ENCODE data around the gene SMNDC1. TPM values are rescaled to one million over a fixed set of nuclear protein-coding genes. Genes with fewer than 3 reads are reported as not detected.
A peak's percentile ranks its signal among the peaks of the same experiment; 100 is the strongest.

Gene SMNDC1
- total RNA-seq, 4 donors from 2014 or later, result 11.4 to 21.0 (median 15.3) TPM

DNA sequence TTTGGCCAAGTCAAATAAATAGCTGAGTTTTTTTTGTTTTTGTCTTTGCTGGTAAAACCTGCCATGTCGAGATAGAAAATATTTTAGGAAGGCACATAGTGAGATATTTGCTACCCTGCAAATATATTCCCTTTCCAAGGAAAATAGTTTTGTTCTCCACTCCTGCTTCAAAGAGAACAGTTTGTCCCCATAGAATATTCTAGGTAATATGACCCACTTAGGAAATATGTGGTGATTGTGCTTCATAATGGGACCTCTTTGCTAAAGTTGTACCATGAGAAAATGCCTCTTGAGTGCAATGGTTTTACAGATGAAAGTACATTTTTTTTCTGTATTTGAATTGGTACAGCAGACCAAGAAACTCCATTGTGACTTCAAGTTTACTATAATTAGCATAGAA, 41.6 kb downstream of the SMNDC1 start:
- no peaks in the 10 kb centered on the region for H3K27me3 ChIP-seq
- TF ChIP-seq EP300 (IDR thresholded peaks at IDR 0.05) (peak; percentile 60 to 81), POLR2A (IDR thresholded peaks at IDR 0.05) (no peak)
- TF ChIP-seq, protein P1, sequence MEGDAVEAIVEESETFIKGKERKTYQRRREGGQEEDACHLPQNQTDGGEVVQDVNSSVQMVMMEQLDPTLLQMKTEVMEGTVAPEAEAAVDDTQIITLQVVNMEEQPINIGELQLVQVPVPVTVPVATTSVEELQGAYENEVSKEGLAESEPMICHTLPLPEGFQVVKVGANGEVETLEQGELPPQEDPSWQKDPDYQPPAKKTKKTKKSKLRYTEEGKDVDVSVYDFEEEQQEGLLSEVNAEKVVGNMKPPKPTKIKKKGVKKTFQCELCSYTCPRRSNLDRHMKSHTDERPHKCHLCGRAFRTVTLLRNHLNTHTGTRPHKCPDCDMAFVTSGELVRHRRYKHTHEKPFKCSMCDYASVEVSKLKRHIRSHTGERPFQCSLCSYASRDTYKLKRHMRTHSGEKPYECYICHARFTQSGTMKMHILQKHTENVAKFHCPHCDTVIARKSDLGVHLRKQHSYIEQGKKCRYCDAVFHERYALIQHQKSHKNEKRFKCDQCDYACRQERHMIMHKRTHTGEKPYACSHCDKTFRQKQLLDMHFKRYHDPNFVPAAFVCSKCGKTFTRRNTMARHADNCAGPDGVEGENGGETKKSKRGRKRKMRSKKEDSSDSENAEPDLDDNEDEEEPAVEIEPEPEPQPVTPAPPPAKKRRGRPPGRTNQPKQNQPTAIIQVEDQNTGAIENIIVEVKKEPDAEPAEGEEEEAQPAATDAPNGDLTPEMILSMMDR (IDR thresholded peaks at IDR 0.05), result no peak
- H3K9me3 ChIP-seq, result no peaks in the 10 kb centered on the region
- no peaks in the 10 kb centered on the region for H3K36me3 ChIP-seq
- no peak overlapping the region for H3K4me3 ChIP-seq
- H3K27ac ChIP-seq, result peak overlapping the region; percentile 36 to 79 (median 60)
- peaks cover 0 to 70% (median 11%) of the 10 kb centered on the region in 4 donors for H3K4me1 ChIP-seq
- DNase-seq (ENCODE audit: low spot score in 2 of 2), result no peak
- WGBS, 2 donors, result 63 to 68% methylated on average over 1 of the region's 1 CpG

DNA sequence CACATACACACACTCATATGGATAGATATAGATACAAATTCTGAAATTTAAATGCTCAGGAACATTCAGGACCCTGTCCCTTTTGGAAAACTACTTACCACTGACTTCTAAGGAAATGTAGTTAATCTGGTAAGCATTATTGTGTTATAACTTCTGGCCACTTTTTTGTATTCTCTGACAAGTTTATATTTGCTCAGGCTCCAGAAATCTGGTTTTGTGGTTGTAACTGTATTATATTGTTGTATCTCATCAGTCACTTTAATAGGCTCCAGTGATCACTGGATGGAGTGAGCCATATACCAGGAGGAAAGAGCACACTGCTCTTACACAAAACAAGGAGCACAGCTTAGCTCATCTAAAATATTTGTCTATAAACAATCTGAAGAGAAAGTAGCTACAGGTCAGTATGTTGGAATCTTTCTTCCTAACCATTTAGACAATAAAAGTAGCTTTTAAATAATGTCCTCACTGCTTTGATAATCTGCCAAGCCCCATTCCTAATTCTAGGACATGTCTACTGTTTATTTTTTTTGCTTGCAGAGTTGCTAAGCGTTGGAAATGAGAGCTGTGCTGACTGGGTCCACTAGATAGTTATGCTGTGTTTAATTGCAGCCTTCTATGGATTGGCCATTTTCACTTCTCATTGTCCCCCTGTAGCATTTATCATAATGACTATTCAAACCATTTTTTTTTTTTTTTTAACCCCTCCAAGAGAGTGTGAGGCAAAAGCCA, 43.8 kb downstream of the SMNDC1 start:
- Histone ChIP-seq H3K4me3 (no peak overlapping the region), H3K9me3 (no peaks in the 10 kb centered on the region), H3K27ac (peak overlapping the region in 3 of 4 donors; percentile 15 to 79 (median 63)), H3K4me1 (peaks cover 0 to 57% (median 9%) of the 10 kb centered on the region in 4 donors), H3K27me3 (no peaks in the 10 kb centered on the region), H3K36me3 (peaks cover 0 to 3% (median 0%) of the 10 kb centered on the region in 3 donors)
- no peak for TF ChIP-seq POLR2A (IDR thresholded peaks at IDR 0.05)
- TF ChIP-seq, protein P1 (IDR thresholded peaks at IDR 0.05), result no peak
- no peak for TF ChIP-seq EP300 (IDR thresholded peaks at IDR 0.05)
- 60 to 62% methylated on average over 1 of the region's 1 CpG for WGBS, 2 donors
- no peak for DNase-seq (ENCODE audit: low spot score in 2 of 2)

DNA sequence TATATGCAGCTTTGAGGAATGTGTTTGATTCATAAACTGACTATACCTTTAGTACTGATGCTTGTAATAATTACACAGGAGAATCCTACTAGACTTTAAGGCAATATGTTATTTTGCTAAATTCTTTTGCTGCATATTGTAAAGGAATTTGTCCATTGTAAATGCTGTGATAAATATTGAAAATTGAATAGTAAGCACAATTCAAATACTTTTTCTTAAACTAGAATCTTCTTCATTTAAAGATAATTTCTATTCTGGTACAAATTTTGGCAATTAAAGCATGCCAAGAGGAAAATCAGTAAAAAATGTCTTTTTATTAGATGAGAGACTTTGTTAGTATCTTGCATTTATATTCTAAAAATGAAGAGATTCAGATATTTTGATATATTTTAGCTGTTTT, 45.4 kb downstream of the SMNDC1 start:
- Histone ChIP-seq H3K9me3 (no peaks in the 10 kb centered on the region), H3K27ac (no peak overlapping the region), H3K27me3 (no peaks in the 10 kb centered on the region), H3K36me3 (peaks cover 0 to 9% (median 0%) of the 10 kb centered on the region in 3 donors), H3K4me3 (no peak overlapping the region), H3K4me1 (peaks cover 0 to 54% (median 9%) of the 10 kb centered on the region in 4 donors)
- no peak for DNase-seq (ENCODE audit: low spot score in 2 of 2)
- TF ChIP-seq EP300 (IDR thresholded peaks at IDR 0.05) (no peak), POLR2A (IDR thresholded peaks at IDR 0.05) (no peak)
- TF ChIP-seq, protein P1 (IDR thresholded peaks at IDR 0.05), result no peak

DNA sequence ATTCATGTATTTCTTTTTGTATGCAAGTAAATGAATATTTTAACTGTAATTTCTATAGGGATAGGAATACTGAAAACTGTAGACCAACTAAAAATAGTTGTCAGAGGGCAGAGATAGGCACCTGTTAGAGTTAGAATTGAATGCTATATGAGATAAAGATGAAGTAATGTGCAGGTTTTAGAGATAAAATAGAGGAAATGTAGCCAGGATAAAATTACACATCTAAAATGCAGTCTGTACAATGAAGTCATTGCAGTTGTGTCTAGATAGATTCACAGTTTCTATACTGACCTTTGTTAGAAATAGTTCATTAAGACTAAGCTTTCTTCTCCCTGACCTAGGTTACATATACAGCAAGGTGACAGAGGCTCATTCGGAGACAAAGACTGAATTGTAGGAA, 46.2 kb downstream of the SMNDC1 start:
- no peak overlapping the region for H3K4me3 ChIP-seq
- no peak for DNase-seq (ENCODE audit: low spot score in 2 of 2)
- no peak for TF ChIP-seq EP300 (IDR thresholded peaks at IDR 0.05)
- no peak for TF ChIP-seq POLR2A (IDR thresholded peaks at IDR 0.05)
- TF ChIP-seq, protein P1 (IDR thresholded peaks at IDR 0.05), result no peak
- H3K27me3 ChIP-seq, result no peaks in the 10 kb centered on the region
- 63 to 68% methylated on average over 1 of the region's 1 CpG for WGBS, 2 donors
- no peak overlapping the region for H3K27ac ChIP-seq
- peaks cover 0 to 9% (median 0%) of the 10 kb centered on the region in 3 donors for H3K36me3 ChIP-seq
- H3K9me3 ChIP-seq, result no peaks in the 10 kb centered on the region
- peaks cover 0 to 54% (median 7%) of the 10 kb centered on the region in 4 donors for H3K4me1 ChIP-seq

DNA sequence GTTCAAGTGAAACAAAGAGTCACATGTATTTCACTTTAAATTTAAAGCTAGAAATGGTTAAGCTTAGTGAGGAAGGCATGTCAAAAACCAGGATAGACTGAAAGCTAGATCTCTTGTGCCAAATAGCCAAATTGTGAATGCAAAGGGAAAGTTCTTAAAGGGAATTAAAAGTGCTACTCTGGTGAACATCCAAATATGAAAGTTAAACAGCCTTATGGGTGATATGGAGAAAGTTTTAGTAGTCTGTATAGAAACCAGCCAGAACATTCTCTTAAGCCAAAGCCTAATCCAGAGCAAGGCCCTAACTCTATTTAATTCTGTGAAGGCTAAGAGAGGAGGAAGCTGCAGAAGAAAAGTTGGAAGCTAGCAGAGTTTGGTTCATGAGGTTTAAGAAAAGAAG, 50.3 kb downstream of the SMNDC1 start:
- TF ChIP-seq EP300 (IDR thresholded peaks at IDR 0.05) (no peak), POLR2A (IDR thresholded peaks at IDR 0.05) (no peak)
- TF ChIP-seq, protein P1 (IDR thresholded peaks at IDR 0.05), result no peak
- peaks cover 0 to 9% (median 0%) of the 10 kb centered on the region in 3 donors for H3K36me3 ChIP-seq
- H3K4me3 ChIP-seq, result no peak overlapping the region
- H3K27ac ChIP-seq, result no peak overlapping the region
- no peaks in the 10 kb centered on the region for H3K9me3 ChIP-seq
- no peak for DNase-seq (ENCODE audit: low spot score in 2 of 2)
- H3K27me3 ChIP-seq, result no peaks in the 10 kb centered on the region
- peaks cover 0 to 21% (median 0%) of the 10 kb centered on the region in 4 donors for H3K4me1 ChIP-seq

All from tibial nerve (tissue), 4 donors.